GM23248 (cell line): Measurements from ENCODE around the gene DOP1A.

ENCODE experiments used
- EZH2 ChIP-seq: fragments of 200-600 bp; sonication (generic); IDR thresholded peaks from 2 replicates; pipeline ENCODE4 v1.6.1; 2018; ENCODE audit warnings: antibody characterized with exemption, mild to moderate bottlenecking; ENCODE audit not compliant: insufficient read depth, poor library complexity, severe bottlenecking
- EZH2phosphoT487 ChIP-seq: fragments of 200-600 bp; sonication (generic); IDR thresholded peaks from 2 replicates; pipeline ENCODE4 v1.6.1; 2018; ENCODE audit warnings: antibody characterized with exemption, moderate library complexity, mild to moderate bottlenecking, low read depth; ENCODE audit not compliant: insufficient read depth

DNA sequence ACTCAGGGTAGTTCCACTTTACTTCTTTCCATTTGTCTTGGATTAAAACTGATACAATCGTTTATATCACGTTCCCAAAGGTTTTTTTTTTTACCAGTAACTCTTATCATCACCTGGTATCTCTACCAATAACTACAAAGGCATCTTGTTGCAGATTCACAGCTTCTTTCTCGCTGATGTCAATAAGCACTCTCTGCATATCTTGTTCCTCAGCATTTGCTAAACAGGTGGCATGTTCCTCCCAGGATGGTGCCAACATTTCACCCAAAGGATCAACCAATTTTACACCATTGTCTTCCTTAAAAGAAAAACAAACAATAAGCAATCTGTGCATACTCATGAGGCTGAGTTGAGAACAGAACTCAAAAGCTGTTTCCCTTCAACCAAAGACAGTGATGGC is 121.0 kb downstream of the DOP1A start:
- no peak for TF ChIP-seq EZH2
- TF ChIP-seq EZH2phosphoT487, result no peak
